CD4-positive, alpha-beta T cell treated with Interleukin-2 at 100 ng/mL for 4 hours (primary cell): Measurements from ENCODE around the gene ATG4C.

Source experiments
- DNase-seq: peaks from one replicate; pipeline ENCODE4 v3.0.0-alpha.2; 2020; ENCODE audit warnings: low spot score

ATG4C gene

DNA sequence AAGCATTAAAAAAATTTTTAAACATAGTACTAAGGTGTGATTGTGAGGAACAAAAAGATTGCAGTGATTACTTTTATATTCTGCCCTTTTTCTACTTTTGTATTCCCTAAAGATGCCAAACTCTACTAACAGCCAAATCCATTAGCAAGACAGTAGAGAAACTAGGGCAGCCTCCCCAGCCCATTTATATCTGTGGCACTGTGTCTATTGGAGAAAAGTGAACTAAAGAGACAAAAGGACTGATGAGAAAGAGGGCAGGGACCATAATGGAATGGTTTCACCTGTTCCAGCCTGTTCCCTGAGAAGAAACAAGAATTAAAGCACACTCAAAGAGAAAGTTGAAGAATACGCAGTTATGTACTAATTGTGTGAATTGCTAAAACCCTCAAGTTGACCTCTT, 56.6 kb downstream of the ATG4C start:
- no peak for DNase-seq

- peak; percentile 62 for DNase-seq
Measured at GRCh38 chr1:62841587-62842169, 57.7 kb downstream of the ATG4C start.

DNA sequence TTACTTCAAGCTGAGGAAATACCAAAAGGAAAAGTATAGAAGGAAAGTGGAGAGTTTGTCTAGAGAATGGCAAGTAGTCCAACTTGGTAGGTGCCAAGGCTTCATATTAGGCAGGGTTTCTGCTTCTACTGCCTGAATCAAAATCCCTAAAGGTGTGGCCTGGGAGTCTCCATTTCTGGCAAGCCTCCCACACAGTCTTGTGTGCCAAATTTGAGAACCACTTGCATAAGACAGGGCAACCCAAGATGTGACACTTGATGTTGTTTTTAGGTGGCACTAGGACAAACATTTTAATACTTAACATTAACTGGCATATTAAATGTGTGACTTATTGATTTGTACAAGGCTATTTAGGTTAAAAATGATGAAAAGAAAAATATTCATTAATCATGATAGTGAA, 60.1 kb downstream of the ATG4C start:
- no peak for DNase-seq

DNA sequence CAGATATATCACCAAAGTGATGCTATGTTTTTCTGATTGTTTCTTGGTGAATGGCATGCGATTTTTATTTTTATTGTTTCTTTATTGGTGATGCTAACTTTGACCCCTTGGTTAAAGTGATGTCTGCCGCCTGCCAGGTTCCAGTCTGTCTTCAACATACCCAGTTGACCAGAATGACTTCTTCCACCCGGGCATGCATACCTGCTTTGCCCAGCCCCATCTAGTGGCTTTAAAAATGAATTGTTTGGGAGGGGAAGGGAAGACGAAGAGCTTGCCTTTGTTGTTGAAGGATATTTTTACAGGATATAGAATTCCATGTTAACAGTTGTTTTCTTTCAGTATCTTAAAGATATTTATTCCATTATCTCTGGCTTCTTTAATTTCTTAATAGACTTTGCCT, 65.1 kb downstream of the ATG4C start:
- DNase-seq = no peak

- DNase-seq = no peak
Measured at GRCh38 chr1:62852253-62852652, 68.3 kb downstream of the ATG4C start.

DNA sequence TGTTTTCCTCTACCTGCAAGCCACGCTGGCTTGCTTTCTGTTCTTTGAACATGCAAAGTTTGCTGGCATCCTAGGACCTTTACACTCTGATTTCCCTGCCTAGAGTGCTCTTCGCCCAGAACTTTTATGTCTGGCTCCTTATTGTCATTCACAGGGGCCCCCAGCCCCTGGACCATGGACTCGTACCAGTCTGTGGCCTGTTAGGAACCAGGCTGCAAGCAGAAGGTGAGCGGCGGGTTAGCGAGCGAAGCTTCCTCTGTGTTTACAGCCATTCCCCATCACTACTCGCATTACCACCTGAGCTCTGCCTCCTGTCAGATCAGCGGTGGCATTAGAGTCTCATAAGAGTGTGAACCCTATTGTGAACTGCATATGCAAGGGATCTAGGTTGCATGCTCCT, 73.0 kb downstream of the ATG4C start:
- DNase-seq = no peak

GRCh38 chr1:62869217-62869754, 85.4 kb downstream of the ATG4C start:
- DNase-seq = no peak

GRCh38 chr1:62870148-62870547, 86.2 kb downstream of the ATG4C start:
- DNase-seq = no peak

DNA sequence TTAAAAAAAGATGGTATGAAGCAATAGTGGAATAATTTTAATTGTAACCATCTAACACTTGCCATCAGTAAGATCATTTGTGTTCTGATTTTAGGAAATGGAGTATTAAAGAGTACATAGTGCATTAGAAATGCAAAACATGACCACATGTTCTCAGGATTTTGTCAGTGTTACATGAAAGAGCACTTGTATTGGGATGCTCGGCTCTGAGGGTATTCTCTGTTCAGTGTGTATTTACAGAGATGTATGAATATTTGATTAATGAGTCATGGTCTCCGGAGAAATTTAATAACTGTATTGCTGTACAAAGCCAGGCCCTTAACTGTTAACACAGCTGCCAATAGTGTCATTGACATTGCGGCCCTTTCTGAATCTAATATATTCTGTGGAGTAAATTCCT, 91.7 kb downstream of the ATG4C start:
- DNase-seq = no peak

DNA sequence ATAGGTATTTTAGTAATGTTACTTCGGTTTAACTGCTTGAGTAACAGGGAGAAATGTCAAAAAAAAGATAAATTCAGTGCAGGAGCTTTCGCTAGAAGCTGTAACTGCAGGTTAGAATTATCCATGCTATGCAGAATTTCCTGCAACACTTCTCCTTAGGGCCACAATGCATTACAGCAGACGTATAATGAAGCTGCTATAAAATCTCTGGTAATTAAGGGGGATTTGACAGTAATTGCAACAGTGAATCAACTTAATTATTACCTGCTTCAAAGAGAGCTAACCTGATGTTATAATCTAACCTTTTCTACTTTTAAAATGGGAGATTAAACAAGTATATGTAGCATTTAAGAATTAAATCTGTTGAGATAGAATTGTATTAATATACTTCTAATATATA, 92.6 kb downstream of the ATG4C start:
- DNase-seq = no peak

DNA sequence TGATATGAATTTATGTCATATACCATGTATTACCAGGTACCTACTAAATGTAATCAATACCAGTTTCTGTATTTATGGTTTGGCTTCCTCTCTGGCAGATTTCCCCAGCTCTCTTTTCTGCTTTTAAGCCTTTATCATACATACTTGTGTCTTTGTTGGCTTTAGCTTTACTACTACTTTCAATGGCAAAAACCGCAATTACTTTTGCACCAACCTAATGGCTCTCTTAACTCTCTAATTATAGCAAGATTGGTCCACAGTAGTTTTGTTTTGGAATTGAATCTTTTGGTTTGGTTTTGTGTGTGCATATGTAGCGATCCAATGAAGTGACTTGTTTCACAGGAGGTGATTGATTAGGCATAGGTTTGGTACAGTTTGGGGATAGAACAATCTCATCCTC, 93.6 kb downstream of the ATG4C start:
- no peak for DNase-seq

- no peak for DNase-seq
Measured at GRCh38 chr1:62879962-62880361, 96.0 kb downstream of the ATG4C start.

DNA sequence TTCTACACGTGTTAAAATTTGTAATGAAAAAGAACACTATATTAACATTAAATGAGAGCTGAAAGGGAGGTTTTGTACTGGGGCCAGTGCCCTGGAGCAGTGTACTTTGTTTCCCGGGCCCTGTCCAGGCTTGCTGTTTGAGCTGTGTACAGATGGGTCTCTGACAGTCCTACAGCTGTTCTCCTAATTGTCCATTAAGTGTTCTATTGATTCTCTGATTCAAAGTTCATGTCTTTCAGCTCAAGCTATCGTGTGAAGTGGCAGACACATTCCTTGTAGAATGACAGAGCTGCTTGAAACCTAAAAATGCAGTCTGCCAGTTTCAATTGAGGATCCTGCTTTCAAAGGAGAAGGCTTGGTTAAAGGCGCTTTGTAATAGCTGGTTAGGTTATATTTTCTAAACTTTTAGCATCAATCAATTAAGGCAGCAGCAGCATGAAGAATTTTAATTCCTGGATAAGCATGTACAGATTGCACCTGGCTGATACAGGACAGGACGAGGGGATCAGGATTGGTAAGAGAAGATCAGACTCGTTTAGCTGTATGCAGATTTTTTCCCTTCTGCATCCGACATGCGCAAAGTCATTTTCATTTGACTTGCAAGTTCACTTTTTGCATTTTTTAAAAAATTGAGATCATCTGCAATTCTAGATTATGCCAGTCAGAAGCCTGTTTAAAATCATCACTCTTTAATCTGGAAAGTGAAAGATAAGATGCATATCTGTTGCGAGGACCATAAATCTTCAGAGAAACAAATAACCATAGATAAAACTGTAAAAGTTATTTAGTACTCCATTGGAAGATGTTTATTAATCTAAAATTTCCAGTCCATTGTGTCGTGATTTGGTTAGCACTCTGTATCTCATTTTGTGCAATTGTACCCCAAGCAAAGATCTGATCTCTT, 98.5 kb downstream of the ATG4C start:
- no peak for DNase-seq

GRCh38 chr1:62884156-62884740, 100.3 kb downstream of the ATG4C start:
- no peak for DNase-seq

GRCh38 chr1:62887799-62888507, 104.0 kb downstream of the ATG4C start:
- no peak for DNase-seq

DNA sequence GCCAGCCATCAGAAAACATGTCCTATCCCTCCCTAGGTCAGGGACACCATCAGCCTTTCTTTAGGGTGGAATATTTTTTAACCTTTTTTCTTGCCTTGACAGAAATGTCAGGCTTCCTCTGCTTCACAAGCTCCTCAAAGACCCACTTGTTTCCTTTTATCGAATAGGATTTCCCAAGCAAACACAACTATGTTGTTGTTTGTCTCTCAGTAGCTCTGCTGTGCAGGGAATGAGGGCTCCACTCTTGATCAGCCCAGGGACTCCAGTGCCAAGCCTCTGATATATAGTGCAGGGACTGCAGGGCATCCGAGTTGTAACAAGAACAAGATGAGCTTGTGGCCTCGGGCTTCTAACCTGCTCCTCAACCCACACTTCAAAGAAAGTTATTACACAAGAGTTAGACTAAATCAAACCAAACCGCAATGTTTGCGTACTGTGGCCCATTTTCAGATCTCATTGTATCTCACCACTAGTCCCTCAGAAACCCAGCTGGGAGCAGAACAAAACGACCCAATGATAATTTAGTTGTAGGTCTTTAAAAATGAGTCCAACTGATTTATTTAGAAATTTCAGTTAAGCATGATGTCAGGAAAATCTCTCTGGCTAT, 108.1 kb downstream of the ATG4C start:
- no peak for DNase-seq

GRCh38 chr1:62897788-62898187, 113.9 kb downstream of the ATG4C start:
- no peak for DNase-seq

GRCh38 chr1:62900566-62900965, 116.6 kb downstream of the ATG4C start:
- DNase-seq = no peak

GRCh38 chr1:62901650-62902049, 117.7 kb downstream of the ATG4C start:
- DNase-seq = no peak

GRCh38 chr1:62903522-62903921, 119.6 kb downstream of the ATG4C start:
- no peak for DNase-seq

GRCh38 chr1:62903982-62904855, 120.3 kb downstream of the ATG4C start:
- DNase-seq = no peak
